T-cell (primary cell): Measurements from ENCODE around the gene IL4R. TPM values are rescaled to one million over a fixed set of nuclear protein-coding genes. Genes with fewer than 3 reads are reported as not detected.

Experiments used
- ATAC-seq, 4 experiments: fragments of 200-7000 bp in 3 of 4; fragments of 150-1000 bp in 1 of 4; cut with Tn5 transposase; replicated peaks in 1 of 4; 1 replicate in 3 of 4; 2 replicates in 1 of 4; pipeline ENCODE4 v1.10.0; 2021; ENCODE audit warnings: moderate library complexity in 3 of 4, mild to moderate bottlenecking in 2 of 4, moderate number of reproducible peaks in 1 of 4
- CTCF ChIA-PET, 2 donors: fragments of 300-600 bp; sonication (Branson Sonifier 250); formaldehyde crosslinking; loops; one replicate each; lab custom pipeline; 2022; ENCODE audit warnings: antibody characterized with exemption in 2 of 2; lab: Charles Lee
- POLR2A ChIA-PET, 2 donors: fragments of 300-600 bp; sonication (Branson Sonifier 250); formaldehyde crosslinking; loops; one replicate each; lab custom pipeline; 2022; ENCODE audit warnings: antibody characterized with exemption in 2 of 2; lab: Charles Lee
- DNase-seq, 35 experiments: peaks; one replicate each; pipeline versions ENCODE4 v3.0.0 to v3.0.0-alpha.2; 2013 to 2023
- H3K27ac ChIP-seq: one replicate; pipeline ENCODE4 v1.5.1; 2013; ENCODE audit warnings: low read length
- H3K27me3 ChIP-seq, 2 experiments: replicated peaks in 1 of 2; 1 replicate in 1 of 2; 2 replicates in 1 of 2; pipeline versions ENCODE4 v1.6.1 to v1.7.0; 2013; ENCODE audit warnings: low read length in 1 of 2, mixed read lengths in 1 of 2; ENCODE audit not compliant: control insufficient read depth in 2 of 2, insufficient read depth in 2 of 2; ENCODE audit errors: extremely low read depth in 1 of 2
- H3K36me3 ChIP-seq, 2 donors: 1 replicate in 1 of 2; 2 replicates in 1 of 2; pipeline versions ENCODE4 v1.6.1 to v1.7.0; 2013; ENCODE audit warnings: low read length in 1 of 2; ENCODE audit not compliant: control insufficient read depth in 2 of 2, insufficient read depth in 1 of 2; ENCODE audit errors: extremely low read depth in 1 of 2
- H3K4me1 ChIP-seq, 2 experiments: 1 replicate in 1 of 2; 2 replicates in 1 of 2; pipeline versions ENCODE4 v1.6.1 to v1.7.0; 2013; ENCODE audit warnings: low read length in 2 of 2, mixed read lengths in 1 of 2; ENCODE audit not compliant: insufficient read depth in 2 of 2, control insufficient read depth in 1 of 2; ENCODE audit errors: extremely low read depth in 1 of 2
- H3K4me3 ChIP-seq, 2 donors: 1 replicate in 1 of 2; 2 replicates in 1 of 2; pipeline versions ENCODE4 v1.5.1 to v1.7.0; 2013; ENCODE audit warnings: mild to moderate bottlenecking in 2 of 2, low read length in 1 of 2, moderate library complexity in 1 of 2; ENCODE audit not compliant: control insufficient read depth in 1 of 2; ENCODE audit errors: extremely low read depth in 1 of 2
- H3K9me3 ChIP-seq: 2 replicates; pipeline ENCODE4 v1.7.0; 2013
- H3K27ac Mint-ChIP-seq, 2 donors: one replicate each; pipeline ENCODE4 v1.8.0; 2020 to 2021; ENCODE audit warnings: mild to moderate bottlenecking in 2 of 2, mixed read lengths in 2 of 2
- H3K27me3 Mint-ChIP-seq, 2 donors: one replicate each; pipeline ENCODE4 v1.8.0; 2021 to 2022; ENCODE audit warnings: mixed read lengths in 2 of 2
- H3K36me3 Mint-ChIP-seq: one replicate; pipeline ENCODE4 v1.8.0; 2021; ENCODE audit warnings: mixed read lengths
- H3K4me1 Mint-ChIP-seq, 3 donors: one replicate each; pipeline ENCODE4 v1.8.0; 2020 to 2022; ENCODE audit warnings: mixed read lengths in 3 of 3, mild to moderate bottlenecking in 1 of 3
- H3K4me3 Mint-ChIP-seq, 3 donors: one replicate each; pipeline ENCODE4 v1.8.0; 2020 to 2022; ENCODE audit warnings: mild to moderate bottlenecking in 3 of 3, mixed read lengths in 3 of 3, moderate library complexity in 3 of 3
- H3K9me3 Mint-ChIP-seq, 3 donors: one replicate each; pipeline ENCODE4 v1.8.0; 2020 to 2022; ENCODE audit warnings: mixed read lengths in 3 of 3
- WGBS: methylation state at CpG from one replicate; pipeline ENCODE4 v1.1.5; 2013; ENCODE audit warnings: missing lambda C conversion rate; ENCODE audit not compliant: insufficient coverage; 5-methylcytosine and 5-hydroxymethylcytosine counted together
- total RNA-seq, 35 experiments: library from RNA in 6 of 35; stranded (reverse) in 6 of 35; fragments of 120-200 nt in 1 of 35; gene quantifications; one replicate each; pipeline versions ENCODE4 v1.2.1 to v1.2.4 and lab custom pipeline; 2013 to 2026

Gene IL4R
- total RNA-seq, 5 donors from 2014 or later (not counting 1 experiment from before 2014, with no cell fraction given), result 186 to 281 (median 221) TPM

- no peak for ATAC-seq
Observed at GRCh38 chr16:27290562-27290961, 23.2 kb upstream of the IL4R start.

DNA sequence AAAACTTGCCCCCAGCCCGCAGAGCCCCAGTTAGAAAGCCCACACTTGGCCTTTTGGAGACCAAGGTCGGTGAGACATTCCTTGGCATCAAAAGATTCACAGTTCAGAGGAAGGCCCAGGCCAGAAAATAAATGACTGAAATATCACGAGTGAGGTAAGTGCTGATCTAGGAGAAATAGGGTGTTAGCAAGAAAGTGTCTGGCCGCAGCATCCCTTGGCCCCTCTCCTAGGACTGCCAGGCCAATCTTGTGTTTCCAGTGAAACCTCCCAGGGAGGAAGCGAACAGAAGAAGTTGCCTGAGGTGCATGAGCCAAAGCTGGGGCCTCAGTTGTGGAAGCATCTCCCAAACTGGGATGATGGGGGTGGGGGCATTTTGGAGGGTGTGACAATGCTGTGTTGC is 22.7 kb upstream of the IL4R start:
- Mint-ChIP-seq H3K27ac (peak overlapping the region; percentile 62 to 78), H3K4me3 (no peak overlapping the region), H3K4me1 (peaks cover 23 to 43% (median 43%) of the 10 kb centered on the region in 3 donors), H3K9me3 (peaks cover 0 to 5% (median 2%) of the 10 kb centered on the region in 3 donors), H3K27me3 (no peaks in the 10 kb centered on the region), H3K36me3 (peaks cover 3% of the 10 kb centered on the region)
- ChIA-PET CTCF (no interaction called here), POLR2A (no interaction called here)
- DNase-seq (no peak), ATAC-seq (no peak)
- peaks cover 8 to 14% of the 10 kb centered on the region in 2 experiments for H3K4me1 ChIP-seq
- no peaks in the 10 kb centered on the region for H3K9me3 ChIP-seq
- no peak overlapping the region for H3K4me3 ChIP-seq
- WGBS, result 93% methylated on average over 3 of the region's 5 CpGs
- no peaks in the 10 kb centered on the region for H3K36me3 ChIP-seq
- no peak overlapping the region for H3K27ac ChIP-seq
- H3K27me3 ChIP-seq, result no peaks in the 10 kb centered on the region

More at GRCh38 chr16:27290562-27290961, 23.2 kb upstream of the IL4R start:
- no peaks in the 10 kb centered on the region for H3K27me3 ChIP-seq
- peaks cover 0 to 5% (median 2%) of the 10 kb centered on the region in 3 donors for H3K9me3 Mint-ChIP-seq
- ChIA-PET POLR2A (no interaction called here), CTCF (no interaction called here)
- no peak overlapping the region for H3K27ac ChIP-seq
- peaks cover 8 to 18% of the 10 kb centered on the region in 2 experiments for H3K4me1 ChIP-seq
- no peaks in the 10 kb centered on the region for H3K9me3 ChIP-seq
- peak overlapping the region in 1 of 3 donors; percentile 59 for H3K4me3 Mint-ChIP-seq
- H3K27ac Mint-ChIP-seq, result peak overlapping the region; percentile 62 to 78
- DNase-seq, result no peak
- H3K36me3 ChIP-seq, result no peaks in the 10 kb centered on the region
- H3K4me1 Mint-ChIP-seq, result peaks cover 28 to 49% (median 46%) of the 10 kb centered on the region in 3 donors
- H3K4me3 ChIP-seq, result no peak overlapping the region
- no peaks in the 10 kb centered on the region for H3K27me3 Mint-ChIP-seq
- H3K36me3 Mint-ChIP-seq, result peaks cover 3% of the 10 kb centered on the region

- peaks cover 0 to 5% (median 2%) of the 10 kb centered on the region in 3 donors for H3K9me3 Mint-ChIP-seq
Observed at GRCh38 chr16:27291722-27292240, 22.0 kb upstream of the IL4R start.

GRCh38 chr16:27293343-27293742 is 20.4 kb upstream of the IL4R start:
- Histone ChIP-seq H3K9me3 (no peaks in the 10 kb centered on the region), H3K27ac (no peak overlapping the region), H3K4me3 (no peak overlapping the region), H3K4me1 (peaks cover 8 to 14% of the 10 kb centered on the region in 2 experiments), H3K36me3 (no peaks in the 10 kb centered on the region), H3K27me3 (no peaks in the 10 kb centered on the region)
- H3K27me3 Mint-ChIP-seq, result no peaks in the 10 kb centered on the region
- POLR2A ChIA-PET, result no interaction called here
- no peak overlapping the region for H3K27ac Mint-ChIP-seq
- no peaks in the 10 kb centered on the region for H3K9me3 Mint-ChIP-seq
- no CpG with 5 or more reads among the region's 5 CpGs for WGBS
- DNase-seq (no peak), ATAC-seq (no peak)
- H3K4me1 Mint-ChIP-seq, result peaks cover 21 to 42% (median 36%) of the 10 kb centered on the region in 3 donors
- CTCF ChIA-PET, result no interaction called here
- H3K36me3 Mint-ChIP-seq, result no peaks in the 10 kb centered on the region
- H3K4me3 Mint-ChIP-seq, result no peak overlapping the region

More at GRCh38 chr16:27291722-27292240, 22.0 kb upstream of the IL4R start:
- DNase-seq (no peak), ATAC-seq (no peak)
- Histone ChIP-seq H3K27ac (no peak overlapping the region), H3K36me3 (no peaks in the 10 kb centered on the region), H3K4me1 (peaks cover 8 to 14% of the 10 kb centered on the region in 2 experiments), H3K9me3 (no peaks in the 10 kb centered on the region), H3K4me3 (no peak overlapping the region), H3K27me3 (no peaks in the 10 kb centered on the region)
- Mint-ChIP-seq H3K36me3 (peaks cover 3% of the 10 kb centered on the region), H3K4me3 (no peak overlapping the region), H3K4me1 (peaks cover 21 to 42% (median 41%) of the 10 kb centered on the region in 3 donors), H3K27me3 (no peaks in the 10 kb centered on the region), H3K27ac (peak overlapping the region in 1 of 2 donors; percentile 17)
- WGBS, result 91% methylated on average over 4 of the region's 4 CpGs
- ChIA-PET POLR2A (no interaction called here), CTCF (no interaction called here)

DNA sequence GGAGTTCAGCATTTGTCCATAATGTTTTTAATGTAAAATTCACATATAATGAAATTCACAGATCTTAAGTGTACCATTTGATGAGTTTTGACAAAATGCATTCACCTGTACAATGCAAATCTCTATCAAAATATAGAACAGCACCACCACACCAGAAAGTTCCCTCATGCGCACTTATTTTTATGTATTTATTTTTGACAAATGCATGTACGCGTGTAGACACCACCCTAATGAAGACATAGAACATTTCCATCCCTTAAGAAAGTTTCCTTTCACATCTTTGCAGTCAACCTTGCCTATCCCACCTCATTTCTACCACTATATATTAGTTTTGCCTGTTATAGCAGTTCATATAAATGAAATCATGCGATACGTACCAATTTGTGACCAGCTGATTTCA is 15.6 kb upstream of the IL4R start:
- DNase-seq (no peak), ATAC-seq (no peak)
- no peaks in the 10 kb centered on the region for H3K27me3 Mint-ChIP-seq
- Histone ChIP-seq H3K36me3 (no peaks in the 10 kb centered on the region), H3K4me1 (no peaks in the 10 kb centered on the region), H3K9me3 (no peaks in the 10 kb centered on the region), H3K4me3 (no peak overlapping the region), H3K27me3 (no peaks in the 10 kb centered on the region), H3K27ac (no peak overlapping the region)
- WGBS, result 100% methylated on average over 1 of the region's 5 CpGs
- H3K9me3 Mint-ChIP-seq, result no peaks in the 10 kb centered on the region
- ChIA-PET CTCF (no interaction called here), POLR2A (no interaction called here)
- H3K4me1 Mint-ChIP-seq, result peaks cover 0 to 26% (median 9%) of the 10 kb centered on the region in 3 donors
- H3K27ac Mint-ChIP-seq, result no peak overlapping the region
- H3K4me3 Mint-ChIP-seq, result no peak overlapping the region
- no peaks in the 10 kb centered on the region for H3K36me3 Mint-ChIP-seq

DNA sequence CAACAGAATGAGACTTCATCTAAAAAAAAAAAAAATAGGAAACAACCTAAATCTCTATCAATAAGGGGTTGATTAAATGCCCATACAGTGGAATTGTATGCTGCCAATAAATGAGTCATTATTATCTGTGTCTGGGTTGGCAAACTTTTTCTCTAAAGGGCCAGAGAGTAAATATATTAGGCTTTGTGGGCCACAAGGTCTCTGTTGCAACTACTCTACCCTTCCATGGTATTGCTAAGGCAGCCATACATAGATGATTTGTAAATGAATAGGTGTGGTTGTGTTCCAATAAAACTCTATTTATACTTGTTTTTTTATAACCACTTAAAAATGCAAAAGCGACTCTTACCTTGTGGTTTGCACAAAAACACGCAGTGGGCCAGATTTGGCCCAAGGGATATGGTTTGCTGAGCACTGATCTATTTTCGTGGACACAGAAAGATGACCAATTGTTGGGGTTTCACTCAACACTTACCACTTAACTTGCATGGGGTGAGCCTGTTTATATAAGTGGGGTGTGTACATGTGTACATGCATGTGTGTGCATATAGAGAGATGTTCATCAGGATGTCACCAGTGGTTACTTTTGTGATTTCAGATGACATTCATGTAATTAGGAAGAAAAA is 12.4 kb upstream of the IL4R start:
- H3K9me3 Mint-ChIP-seq, result peaks cover 0 to 6% (median 0%) of the 10 kb centered on the region in 3 donors
- POLR2A ChIA-PET, result no interaction called here
- H3K27ac ChIP-seq, result no peak overlapping the region

More for the DNA sequence above, 12.4 kb upstream of the IL4R start:
- Histone ChIP-seq H3K9me3 (no peaks in the 10 kb centered on the region), H3K27me3 (peaks cover 0 to 7% of the 10 kb centered on the region in 2 experiments), H3K4me3 (no peak overlapping the region), H3K36me3 (no peaks in the 10 kb centered on the region), H3K4me1 (no peaks in the 10 kb centered on the region)
- no CpG with 5 or more reads among the region's 3 CpGs for WGBS
- Mint-ChIP-seq H3K27me3 (no peaks in the 10 kb centered on the region), H3K4me1 (peaks cover 1 to 35% (median 19%) of the 10 kb centered on the region in 3 donors), H3K36me3 (no peaks in the 10 kb centered on the region), H3K27ac (no peak overlapping the region), H3K4me3 (no peak overlapping the region)
- DNase-seq (no peak), ATAC-seq (no peak)
- CTCF ChIA-PET, result interaction anchor here in 1 of 2 donors (0.9 kb wide), 1 partner anchor 14 kb away, joined by 3 read pairs; no protein-coding TSS in a partner anchor
